Measurements from ENCODE around the gene TMEM165.

Gene TMEM165

DNA sequence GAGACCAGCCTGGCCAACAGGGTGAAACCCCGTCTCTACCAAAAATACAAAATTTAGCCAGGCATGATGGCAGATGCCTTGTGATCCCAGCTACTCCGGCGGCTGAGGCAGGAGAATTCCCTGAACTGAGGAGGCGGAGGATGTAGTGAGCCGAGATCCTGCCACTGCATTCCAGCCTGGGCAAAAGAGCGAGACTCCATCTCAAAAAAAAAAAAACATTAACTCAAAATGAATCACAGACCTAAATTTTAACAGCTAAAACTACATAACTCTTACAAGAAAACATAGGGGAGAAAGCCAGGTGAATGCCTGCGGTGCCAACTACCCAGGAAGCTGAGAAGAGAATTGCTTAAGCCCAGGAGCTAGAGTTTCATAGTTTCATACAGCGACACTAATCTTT is 54.8 kb downstream of the TMEM165 start:
- TF ChIP-seq, protein P1, sequence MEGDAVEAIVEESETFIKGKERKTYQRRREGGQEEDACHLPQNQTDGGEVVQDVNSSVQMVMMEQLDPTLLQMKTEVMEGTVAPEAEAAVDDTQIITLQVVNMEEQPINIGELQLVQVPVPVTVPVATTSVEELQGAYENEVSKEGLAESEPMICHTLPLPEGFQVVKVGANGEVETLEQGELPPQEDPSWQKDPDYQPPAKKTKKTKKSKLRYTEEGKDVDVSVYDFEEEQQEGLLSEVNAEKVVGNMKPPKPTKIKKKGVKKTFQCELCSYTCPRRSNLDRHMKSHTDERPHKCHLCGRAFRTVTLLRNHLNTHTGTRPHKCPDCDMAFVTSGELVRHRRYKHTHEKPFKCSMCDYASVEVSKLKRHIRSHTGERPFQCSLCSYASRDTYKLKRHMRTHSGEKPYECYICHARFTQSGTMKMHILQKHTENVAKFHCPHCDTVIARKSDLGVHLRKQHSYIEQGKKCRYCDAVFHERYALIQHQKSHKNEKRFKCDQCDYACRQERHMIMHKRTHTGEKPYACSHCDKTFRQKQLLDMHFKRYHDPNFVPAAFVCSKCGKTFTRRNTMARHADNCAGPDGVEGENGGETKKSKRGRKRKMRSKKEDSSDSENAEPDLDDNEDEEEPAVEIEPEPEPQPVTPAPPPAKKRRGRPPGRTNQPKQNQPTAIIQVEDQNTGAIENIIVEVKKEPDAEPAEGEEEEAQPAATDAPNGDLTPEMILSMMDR (IDR thresholded peaks at IDR 0.05; ENCODE audit: control insufficient read depth, insufficient read depth, low read depth, low read length, missing control alignments) = no peak
- no peak for DNase-seq (ENCODE audit: low read depth)
- H3K4me3 ChIP-seq (ENCODE audit: control insufficient read depth, low read depth, low read length) = no peak overlapping the region

DNA sequence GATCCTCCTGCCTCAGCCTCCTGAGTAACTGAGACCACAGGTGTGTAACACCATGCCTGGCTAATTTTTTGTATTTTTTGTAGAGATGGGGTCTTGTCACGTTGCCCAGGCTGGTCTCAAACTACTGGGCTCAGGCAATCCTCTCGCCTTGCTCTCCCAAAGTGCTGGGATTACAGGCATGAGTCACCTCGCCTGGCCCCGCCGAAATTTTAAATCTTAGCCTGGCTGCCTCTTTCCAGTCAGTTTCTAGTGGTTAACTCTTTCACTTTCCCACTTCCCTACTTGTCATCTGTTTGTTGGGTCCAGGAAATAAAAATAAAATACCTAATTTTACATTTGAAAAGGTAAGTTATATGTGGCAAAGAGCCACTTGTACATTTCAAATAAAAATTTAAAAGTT is 62.4 kb downstream of the TMEM165 start:
- no peak overlapping the region for H3K4me3 ChIP-seq (ENCODE audit: control insufficient read depth, low read depth, low read length)
- DNase-seq (ENCODE audit: low read depth) = no peak
- TF ChIP-seq, protein P1 (IDR thresholded peaks at IDR 0.05; ENCODE audit: control insufficient read depth, insufficient read depth, low read depth, low read length, missing control alignments) = no peak

DNA sequence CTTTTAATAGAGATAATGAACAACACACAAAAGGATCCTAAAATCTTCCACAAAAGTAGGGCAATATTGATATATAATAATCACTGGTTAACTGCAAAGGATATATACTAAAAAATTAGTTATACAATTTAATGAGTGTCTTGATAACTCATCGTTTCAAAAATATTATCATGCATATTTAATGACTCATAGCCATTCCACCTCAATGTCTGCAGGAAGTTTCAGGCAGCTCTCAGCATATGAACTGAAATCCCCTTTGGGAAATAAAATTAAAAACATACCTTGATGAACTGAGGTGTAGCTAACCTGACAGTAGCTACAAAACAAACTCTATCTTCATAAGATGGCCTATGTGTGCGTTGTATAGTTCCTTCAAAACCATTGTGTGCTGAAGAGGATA is 62.9 kb downstream of the TMEM165 start:
- TF ChIP-seq, protein P1 (IDR thresholded peaks at IDR 0.05; ENCODE audit: control insufficient read depth, insufficient read depth, low read depth, low read length, missing control alignments) = no peak
- H3K4me3 ChIP-seq (ENCODE audit: control insufficient read depth, low read depth, low read length) = no peak overlapping the region
- no peak for DNase-seq (ENCODE audit: low read depth)

- no peak overlapping the region for H3K4me3 ChIP-seq (ENCODE audit: control insufficient read depth, low read depth, low read length)
- TF ChIP-seq, protein P1 (IDR thresholded peaks at IDR 0.05; ENCODE audit: control insufficient read depth, insufficient read depth, low read depth, low read length, missing control alignments) = no peak
- DNase-seq (ENCODE audit: low read depth) = no peak
Measured at GRCh38 chr4:55466001-55466400, 70.2 kb downstream of the TMEM165 start.

- TF ChIP-seq, protein P1 (IDR thresholded peaks at IDR 0.05; ENCODE audit: control insufficient read depth, insufficient read depth, low read depth, low read length, missing control alignments) = no peak
- H3K4me3 ChIP-seq (ENCODE audit: control insufficient read depth, low read depth, low read length) = no peak overlapping the region
- no peak for DNase-seq (ENCODE audit: low read depth)
Measured at GRCh38 chr4:55468724-55469123, 73.0 kb downstream of the TMEM165 start.

DNA sequence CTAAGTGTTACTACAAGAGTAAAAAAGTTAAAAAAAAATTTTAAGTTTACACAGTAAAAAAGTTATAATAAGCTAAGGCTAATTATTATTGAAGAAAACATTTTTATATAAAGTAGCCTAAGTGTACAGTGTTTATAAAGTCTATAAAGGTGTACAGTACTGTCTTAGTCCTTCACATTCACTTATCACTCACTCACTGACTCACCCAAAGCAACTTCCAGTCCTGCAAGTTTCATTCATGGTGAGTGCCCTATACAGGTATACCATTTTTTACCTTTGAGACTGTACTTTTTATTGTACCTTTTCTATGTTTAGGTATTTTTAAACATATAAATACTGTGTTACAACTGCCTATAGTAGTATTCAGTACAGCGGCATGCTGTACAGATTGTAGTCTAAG is 74.2 kb downstream of the TMEM165 start:
- H3K4me3 ChIP-seq (ENCODE audit: control insufficient read depth, low read depth, low read length) = no peak overlapping the region
- DNase-seq (ENCODE audit: low read depth) = no peak
- TF ChIP-seq, protein P1 (IDR thresholded peaks at IDR 0.05; ENCODE audit: control insufficient read depth, insufficient read depth, low read depth, low read length, missing control alignments) = no peak

Data from AG09309 (cell line).